Heart left ventricle (tissue), 13 donors: ENCODE data around the gene LDLRAD1.

Experiments used
- CTCF ChIP-seq, 12 donors: fragments of 200-600 bp; sonication (generic) in 4 of 12; IDR thresholded peaks; one replicate each; pipeline versions ENCODE4 v1.5.0 to v1.8.0; 2018 to 2022; ENCODE audit warnings: antibody characterized with exemption in 12 of 12, mild to moderate bottlenecking in 5 of 12
- POLR2A ChIP-seq, 2 donors: fragments of 450-650 bp; IDR thresholded peaks; one replicate each; pipeline ENCODE4 v1.6.1; 2017; ENCODE audit warnings: antibody characterized with exemption in 2 of 2, mild to moderate bottlenecking in 2 of 2, moderate library complexity in 2 of 2
- donor health status: ischemic (EF 13 %, LVEDD 7.1; RV severe dilation, severe dysfunction).
- donor health status: DM: no; HTN: yes; CAD: no.
- donor health status: DM: no; HTN: no; CAD: no.
- donor health status: ischemic (EF 25% LVEDD 6.9; RV normal size, moderate dysfunction).
- donor health status: ischemic (EF 25% LVEDD 5.7; RV mildly dilated, moderate dysfunction).
- donor health status: ischemic (EF 35%, LVEDD 5.7; RV mildly dilated, moderate dysfunction).
- donor health status: nonischemic (EF 11% LVEDD 7.7; RV severe dilation, severe dysfunction).
- donor health status: DM: yes; HTN: yes; CAD: no.
- donor health status: PGD.
- donor health status: ischemic (EF 29% LVEDD 5.4; RV normal size, mild dysfunction).
- donor health status: nonischemic (EF 23%, LVEDD 6.1; RV moderate dilation, normal function).

GRCh38 chr1:54024358-54024757, 6.4 kb upstream of the LDLRAD1 start:
- TF ChIP-seq CTCF (IDR thresholded peaks at IDR 0.05) (no peak), POLR2A (IDR thresholded peaks at IDR 0.05) (no peak)
